ENCODE results near the gene FIP1L1.

The FIP1L1 gene

DNA sequence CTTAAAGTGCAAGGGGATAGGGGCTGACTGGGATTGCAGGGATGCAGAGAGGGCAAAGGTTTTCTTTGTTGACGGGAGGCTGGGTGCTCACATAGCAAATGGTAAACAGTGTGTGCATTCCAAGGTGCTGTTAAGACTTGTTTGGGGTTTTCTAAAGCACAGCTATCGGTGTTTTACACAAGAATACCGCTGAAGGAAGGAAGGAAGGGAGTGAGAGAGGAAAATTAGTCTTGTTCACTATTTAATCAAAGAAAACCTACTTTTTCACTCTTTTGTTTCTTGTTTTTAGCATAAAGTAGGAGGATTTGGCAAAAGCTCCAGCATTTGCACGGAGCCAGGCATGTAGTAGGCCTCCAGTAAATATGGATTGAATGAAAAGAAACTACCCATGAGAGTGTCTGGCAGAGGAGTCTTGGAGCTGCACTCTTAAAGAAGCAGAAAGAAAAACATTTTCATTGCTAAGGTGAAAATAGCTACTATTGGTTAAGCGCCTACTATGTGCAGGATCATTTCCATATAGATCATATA lies 99.7 kb downstream of the FIP1L1 start:
- no peak for DNase-seq

GRCh38 chr4:53477636-53478035 lies 100.2 kb downstream of the FIP1L1 start:
- DNase-seq: no peak

- DNase-seq: no peak
Measured at GRCh38 chr4:53478671-53479456, 101.4 kb downstream of the FIP1L1 start.

- no peak for DNase-seq
Measured at GRCh38 chr4:53479736-53480525, 102.5 kb downstream of the FIP1L1 start.

GRCh38 chr4:53480909-53481308 lies 103.5 kb downstream of the FIP1L1 start:
- no peak for DNase-seq

DNA sequence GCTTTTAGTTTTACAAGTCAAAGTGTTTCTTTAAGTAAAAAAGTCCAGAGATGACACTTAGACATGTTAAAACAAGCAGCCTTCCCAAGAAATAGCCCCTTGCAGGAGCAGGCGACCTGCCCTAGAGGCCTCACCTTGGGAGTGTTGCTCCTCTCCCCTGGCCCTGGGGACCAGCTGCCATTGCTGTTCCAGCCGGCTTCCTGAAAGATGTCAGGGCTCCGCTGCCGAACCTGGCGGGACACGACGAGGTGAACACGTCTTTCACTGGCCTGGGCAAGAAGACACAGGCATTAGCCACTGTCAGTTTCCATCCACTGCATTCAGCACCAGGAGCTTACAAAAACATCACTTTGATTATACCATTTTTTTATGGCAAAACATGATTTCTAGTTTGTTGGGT lies 104.1 kb downstream of the FIP1L1 start:
- no peak for DNase-seq

DNA sequence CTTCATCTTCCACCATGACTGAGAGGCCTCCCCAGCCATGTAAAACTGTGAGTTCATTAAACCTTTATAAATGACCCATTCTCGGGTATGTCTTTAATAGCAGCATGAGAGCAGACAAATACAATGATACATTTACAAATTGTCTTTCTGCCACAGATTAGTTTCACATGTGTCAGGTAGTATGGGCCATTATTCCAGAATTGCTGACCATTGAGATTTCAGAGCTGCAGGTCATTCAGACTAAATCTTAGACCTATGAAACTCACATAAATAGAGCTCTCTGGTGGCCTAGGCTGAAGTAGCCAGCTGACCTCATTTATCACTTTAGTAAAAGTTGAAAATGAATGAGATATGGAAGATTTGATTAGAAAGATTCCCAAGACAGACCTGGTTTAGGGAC lies 105.8 kb downstream of the FIP1L1 start:
- DNase-seq: no peak

DNA sequence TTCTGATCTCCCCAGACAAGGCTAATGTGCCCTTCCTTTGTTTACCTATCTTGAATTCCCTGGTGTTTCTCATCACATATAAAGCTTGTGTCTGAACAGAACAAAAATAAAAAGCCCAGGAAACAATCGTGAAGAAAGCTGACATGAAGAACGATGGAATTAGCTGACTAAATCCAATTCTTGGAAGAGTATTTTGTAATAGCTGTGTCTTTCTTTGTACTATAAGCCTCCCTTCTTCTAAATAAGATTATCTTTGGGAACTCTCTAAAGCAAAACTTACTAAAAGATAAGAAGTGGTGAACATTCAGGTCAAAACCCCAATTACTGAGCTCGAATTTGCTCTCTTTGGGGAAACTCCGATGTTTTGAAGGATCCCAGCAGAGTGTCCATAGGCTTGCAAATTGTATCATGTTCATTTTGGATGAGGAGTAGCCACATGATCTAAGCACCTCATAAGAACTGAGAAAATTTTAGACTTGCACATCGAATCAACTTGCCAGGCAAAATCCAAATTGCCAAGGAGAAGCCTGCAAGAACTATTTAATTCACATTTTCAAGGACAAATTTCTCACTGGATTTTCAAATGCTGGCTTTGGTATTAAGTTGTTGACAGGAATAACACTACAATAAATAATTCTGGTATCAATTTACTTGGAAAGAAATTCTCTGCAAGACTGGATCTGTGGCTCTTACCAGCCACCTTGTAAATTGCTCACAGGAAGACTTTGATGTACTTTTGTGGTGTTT lies 107.6 kb downstream of the FIP1L1 start:
- DNase-seq: no peak

GRCh38 chr4:53485658-53486040 lies 108.2 kb downstream of the FIP1L1 start:
- no peak for DNase-seq

- no peak for DNase-seq
Measured at GRCh38 chr4:53487766-53488165, 110.3 kb downstream of the FIP1L1 start.

DNA sequence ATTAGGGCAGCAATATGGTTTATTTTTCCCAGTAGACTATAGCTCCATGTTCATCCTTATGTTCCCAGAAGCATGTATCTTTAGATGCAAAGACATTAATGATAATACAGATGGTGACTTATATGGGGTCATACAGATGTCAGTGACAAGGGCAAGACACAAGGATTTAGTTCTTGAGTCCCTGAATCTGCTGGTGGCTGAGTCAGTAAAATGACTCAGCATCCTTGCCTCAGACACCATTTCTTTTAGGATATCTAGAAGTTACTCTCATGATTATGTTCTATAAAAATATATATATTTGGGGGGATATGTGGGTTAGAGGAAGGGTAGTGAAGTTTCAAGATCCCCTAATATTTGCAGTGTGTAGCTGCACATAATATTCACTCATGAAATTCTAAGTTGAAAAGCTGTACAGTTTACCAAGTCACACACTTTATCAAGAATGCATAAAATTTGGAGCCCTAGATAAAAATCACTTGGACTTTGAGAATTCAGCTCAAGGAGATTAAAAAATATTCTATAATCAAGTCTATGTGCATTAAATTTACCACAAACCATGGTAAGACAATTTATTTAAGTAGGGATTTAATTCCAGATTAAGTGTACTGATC lies 111.9 kb downstream of the FIP1L1 start:
- DNase-seq: no peak

- DNase-seq: no peak
Measured at GRCh38 chr4:53490161-53490956, 112.9 kb downstream of the FIP1L1 start.

DNA sequence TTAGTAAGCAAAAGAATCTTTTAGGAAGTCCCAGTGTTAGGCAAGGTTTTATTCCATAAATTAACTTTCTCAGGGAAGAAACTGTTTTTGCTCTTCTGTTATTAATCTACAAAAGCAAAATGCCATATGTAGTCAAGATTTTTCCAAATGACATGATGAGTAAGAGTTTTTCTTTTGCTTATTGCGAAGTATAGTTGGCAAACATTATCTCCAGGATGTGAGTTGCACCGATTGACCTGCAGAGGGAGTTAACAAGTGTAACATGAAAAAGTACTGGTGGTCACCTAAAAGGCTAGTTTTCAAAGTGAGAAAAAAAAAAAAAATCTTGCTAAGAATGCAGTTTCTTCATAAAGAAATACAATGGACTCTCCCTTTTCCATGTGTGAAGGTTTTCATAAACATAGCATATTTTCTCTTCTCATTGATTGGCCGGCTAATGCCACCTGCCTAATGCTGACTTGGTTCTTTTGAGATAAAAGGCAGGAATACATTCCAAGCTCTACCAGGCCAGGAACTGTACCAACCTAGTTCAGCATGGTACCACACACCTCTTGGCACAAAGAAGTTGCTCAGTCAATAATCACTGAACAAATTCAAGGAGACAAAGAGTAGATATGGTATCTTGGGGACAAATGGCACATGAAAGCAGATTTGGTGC lies 113.7 kb downstream of the FIP1L1 start:
- DNase-seq: no peak

DNA sequence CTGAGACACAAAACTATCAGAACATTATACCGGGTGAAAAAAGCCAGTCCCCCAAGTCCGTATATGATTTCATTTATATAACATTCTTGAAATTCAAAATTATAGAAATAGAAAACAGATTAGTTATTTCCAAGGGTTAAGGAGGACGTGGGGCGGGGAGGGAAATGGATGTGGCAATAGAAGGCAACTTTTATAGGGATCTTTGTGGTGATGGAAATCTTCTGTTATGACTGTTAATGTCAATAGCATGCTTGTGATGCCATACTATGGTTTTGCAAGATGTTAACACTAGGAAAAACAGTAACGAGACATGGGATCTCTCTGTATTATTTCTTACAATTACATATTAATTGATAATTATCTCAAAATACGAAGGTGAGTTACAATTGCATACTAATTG lies 117.4 kb downstream of the FIP1L1 start:
- no peak for DNase-seq

- DNase-seq: no peak
Measured at GRCh38 chr4:53497487-53498244, 120.2 kb downstream of the FIP1L1 start.

GRCh38 chr4:53498706-53499105 lies 121.3 kb downstream of the FIP1L1 start:
- no peak for DNase-seq

DNA sequence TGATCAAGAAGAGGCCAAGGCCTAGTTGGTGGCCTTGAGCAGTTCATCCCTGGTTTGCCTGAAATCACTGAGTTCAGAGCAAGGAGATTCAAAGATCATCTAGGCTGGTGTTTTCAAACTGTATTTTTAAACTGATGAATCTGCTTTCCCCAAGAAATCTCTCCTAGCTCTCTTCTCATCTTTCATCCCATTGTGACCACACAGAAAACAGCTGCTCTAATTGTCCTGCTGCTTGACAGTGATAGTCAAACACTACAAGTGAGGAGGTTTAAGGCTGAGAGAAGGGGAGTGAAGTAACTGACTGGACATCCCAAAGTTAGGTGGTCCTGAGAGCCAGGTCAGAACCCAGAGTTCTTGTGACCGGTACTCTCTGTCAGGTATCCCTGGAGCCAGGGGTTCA lies 122.3 kb downstream of the FIP1L1 start:
- DNase-seq: no peak

GRCh38 chr4:53500546-53500945 lies 123.1 kb downstream of the FIP1L1 start:
- DNase-seq: no peak

- DNase-seq: no peak
Measured at GRCh38 chr4:53501561-53501960, 124.1 kb downstream of the FIP1L1 start.

GRCh38 chr4:53502094-53502493 lies 124.7 kb downstream of the FIP1L1 start:
- no peak for DNase-seq

DNA sequence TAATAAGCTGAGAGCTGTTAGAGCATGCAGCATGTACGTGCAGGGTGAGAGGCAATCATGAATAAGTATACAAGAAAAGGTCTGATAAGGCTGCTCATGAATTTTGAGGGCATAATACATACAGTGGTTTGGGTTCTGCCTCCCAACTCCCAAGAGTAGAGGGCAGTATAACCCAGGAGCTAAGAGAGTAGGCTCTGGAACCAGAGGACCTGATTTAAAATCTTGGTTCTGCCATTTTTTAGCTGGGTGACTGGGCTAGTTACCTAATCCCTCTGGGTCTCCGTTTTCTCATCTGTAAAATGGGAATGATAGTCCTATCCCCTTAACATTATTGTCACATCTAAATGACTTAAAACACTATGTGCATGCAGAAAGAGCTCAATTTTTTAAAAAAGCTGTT lies 128.5 kb downstream of the FIP1L1 start:
- no peak for DNase-seq

All from CD4-positive, alpha-beta T cell treated with Interleukin-17A for 1 hour (primary cell).